ENCODE data around the gene OR9Q2. TPM values are rescaled to one million over a fixed set of nuclear protein-coding genes. Genes with fewer than 3 reads are reported as not detected.
A peak's percentile ranks its signal among the peaks of the same experiment; 100 is the strongest.

OR9Q2 gene, protein sequence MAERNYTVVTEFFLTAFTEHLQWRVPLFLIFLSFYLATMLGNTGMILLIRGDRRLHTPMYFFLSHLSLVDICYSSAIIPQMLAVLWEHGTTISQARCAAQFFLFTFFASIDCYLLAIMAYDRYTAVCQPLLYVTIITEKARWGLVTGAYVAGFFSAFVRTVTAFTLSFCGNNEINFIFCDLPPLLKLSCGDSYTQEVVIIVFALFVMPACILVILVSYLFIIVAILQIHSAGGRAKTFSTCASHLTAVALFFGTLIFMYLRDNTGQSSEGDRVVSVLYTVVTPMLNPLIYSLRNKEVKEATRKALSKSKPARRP
- not detected in 2 replicates for total RNA-seq (2014; rRNA removed; shearing (Covaris generic))

DNA sequence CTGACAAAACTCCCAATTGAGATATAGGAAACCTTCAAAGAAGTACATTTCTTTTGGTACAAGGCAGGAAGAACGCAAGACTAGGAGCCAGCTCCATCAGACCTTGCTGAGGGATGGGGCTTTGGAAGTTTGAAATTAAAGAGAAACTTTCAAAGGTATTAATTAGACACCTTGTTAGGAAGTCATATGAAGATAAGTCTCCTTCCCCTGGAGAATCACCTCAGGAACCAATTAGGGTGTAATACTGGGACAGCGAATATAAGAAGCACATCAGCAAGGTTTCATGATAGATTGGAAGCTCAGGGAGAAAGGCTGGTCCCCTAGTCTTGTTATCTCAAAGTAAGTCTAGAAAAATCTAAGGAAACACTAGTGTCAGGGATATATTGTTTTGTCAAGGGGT lies at the start of gene OR9Q2:
Gene OR9Q2, plus strand, starts transcription at position 301 of the 400 bp plus-strand sequence. CDS start 1,421 bp downstream, outside the sequence.
- Histone ChIP-seq H3K27ac (no peak within 1 kb of the TSS), H3K36me3 (no peaks in the 10 kb centered on the region), H3K9me3 (replicated peaks) (no peaks in the 10 kb centered on the region), H3K4me1 (no peaks in the 10 kb centered on the region), H3K4me3 (no peak within 1 kb of the TSS), H3K27me3 (no peaks in the 10 kb centered on the region)
- no peak for DNase-seq

DNA sequence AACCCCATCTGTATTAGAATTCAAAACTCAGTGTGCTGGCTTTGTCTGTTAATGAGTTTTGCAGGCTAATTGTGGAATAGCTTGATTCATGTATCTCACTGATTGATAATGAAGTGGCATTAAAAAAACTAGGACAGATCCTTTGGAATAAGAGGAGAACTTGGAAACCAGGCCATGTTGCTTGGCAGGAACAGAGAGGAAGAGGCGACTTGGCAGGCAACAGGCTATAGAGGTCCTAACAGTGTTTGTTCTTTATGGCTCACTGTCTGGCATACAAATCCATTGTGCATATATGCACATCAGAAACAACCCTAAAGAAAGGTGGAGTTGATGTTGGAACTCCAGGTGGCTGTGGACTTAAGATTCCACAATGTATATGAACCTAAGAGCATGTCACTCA lies 46.1 kb upstream of the OR9Q2 start:
- DNase-seq: no peak
- no peaks in the 10 kb centered on the region for H3K36me3 ChIP-seq
- H3K4me1 ChIP-seq: peaks cover 3% of the 10 kb centered on the region; the same call in 1 of the 2 replicates
- H3K27me3 ChIP-seq: no peaks in the 10 kb centered on the region
- H3K4me3 ChIP-seq: no peak overlapping the region
- H3K9me3 ChIP-seq (replicated peaks): no peaks in the 10 kb centered on the region
- H3K27ac ChIP-seq: no peak overlapping the region

DNA sequence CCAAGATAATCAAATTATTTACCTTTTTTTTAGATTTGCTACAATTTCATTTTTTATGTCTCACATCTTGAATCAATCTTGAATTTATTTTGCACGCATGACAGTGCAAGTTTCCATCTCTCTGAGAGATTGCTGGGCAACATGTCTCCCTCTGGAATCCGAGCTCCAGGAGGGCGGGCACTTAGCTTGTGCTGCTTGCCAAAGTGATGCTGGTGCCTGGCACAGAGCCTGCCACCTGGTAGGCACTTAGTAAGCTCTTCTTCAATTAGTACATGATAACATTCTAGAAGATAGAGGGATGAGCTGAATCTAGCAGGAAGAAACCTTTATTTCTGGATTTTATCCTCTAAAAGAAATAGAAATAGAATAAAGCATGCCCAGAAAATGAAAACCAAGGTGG lies 36.1 kb upstream of the OR9Q2 start:
- no peaks in the 10 kb centered on the region for H3K4me1 ChIP-seq
- H3K9me3 ChIP-seq (replicated peaks): no peaks in the 10 kb centered on the region
- no peaks in the 10 kb centered on the region for H3K36me3 ChIP-seq
- H3K4me3 ChIP-seq: no peak overlapping the region
- no peak overlapping the region for H3K27ac ChIP-seq
- H3K27me3 ChIP-seq: no peaks in the 10 kb centered on the region
- DNase-seq: no peak

DNA sequence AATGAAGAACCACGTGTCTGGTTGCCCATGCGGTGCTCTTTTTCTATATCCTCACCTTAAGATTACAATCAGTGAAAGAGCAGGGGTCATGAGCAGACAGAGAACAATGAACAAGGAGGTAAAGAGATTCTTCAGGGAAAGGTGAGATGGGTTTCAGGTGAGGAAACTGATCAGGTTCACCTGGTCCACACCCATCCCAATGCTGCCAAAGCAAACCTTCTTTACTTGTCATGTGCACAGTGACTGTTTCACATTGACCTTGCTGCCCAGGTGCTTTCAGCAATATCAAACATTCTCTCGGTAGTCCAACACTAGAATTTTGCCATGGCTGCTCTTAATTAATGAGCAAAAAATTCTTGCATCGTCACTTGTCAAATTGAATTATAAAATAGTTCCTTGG lies 24.5 kb upstream of the OR9Q2 start:
- Histone ChIP-seq H3K27ac (no peak overlapping the region), H3K36me3 (no peaks in the 10 kb centered on the region), H3K4me1 (no peaks in the 10 kb centered on the region), H3K4me3 (no peak overlapping the region), H3K9me3 (replicated peaks) (no peaks in the 10 kb centered on the region), H3K27me3 (no peaks in the 10 kb centered on the region)
- no peak for DNase-seq

DNA sequence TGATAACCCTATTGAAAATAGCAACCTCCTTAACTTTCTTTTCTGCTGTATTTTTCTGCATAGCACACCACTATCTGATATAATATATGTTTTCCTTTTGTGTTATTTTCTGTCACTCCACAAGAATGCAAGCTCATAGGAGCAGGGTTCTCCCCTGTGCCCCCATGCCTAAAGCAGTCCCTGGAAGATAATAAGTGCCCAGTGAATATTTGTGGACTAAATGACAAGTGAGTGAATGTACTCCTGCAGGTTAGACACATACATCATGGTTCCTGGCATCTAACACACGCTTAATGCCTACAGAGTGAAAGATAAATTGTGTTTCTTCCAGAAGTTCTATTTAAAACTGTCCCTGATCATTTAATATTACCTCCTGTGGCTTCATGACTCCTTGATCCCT lies 23.9 kb upstream of the OR9Q2 start:
- DNase-seq: no peak
- no peaks in the 10 kb centered on the region for H3K9me3 ChIP-seq (replicated peaks)
- no peaks in the 10 kb centered on the region for H3K4me1 ChIP-seq
- H3K27me3 ChIP-seq: no peaks in the 10 kb centered on the region
- no peak overlapping the region for H3K27ac ChIP-seq
- no peak overlapping the region for H3K4me3 ChIP-seq
- no peaks in the 10 kb centered on the region for H3K36me3 ChIP-seq

DNA sequence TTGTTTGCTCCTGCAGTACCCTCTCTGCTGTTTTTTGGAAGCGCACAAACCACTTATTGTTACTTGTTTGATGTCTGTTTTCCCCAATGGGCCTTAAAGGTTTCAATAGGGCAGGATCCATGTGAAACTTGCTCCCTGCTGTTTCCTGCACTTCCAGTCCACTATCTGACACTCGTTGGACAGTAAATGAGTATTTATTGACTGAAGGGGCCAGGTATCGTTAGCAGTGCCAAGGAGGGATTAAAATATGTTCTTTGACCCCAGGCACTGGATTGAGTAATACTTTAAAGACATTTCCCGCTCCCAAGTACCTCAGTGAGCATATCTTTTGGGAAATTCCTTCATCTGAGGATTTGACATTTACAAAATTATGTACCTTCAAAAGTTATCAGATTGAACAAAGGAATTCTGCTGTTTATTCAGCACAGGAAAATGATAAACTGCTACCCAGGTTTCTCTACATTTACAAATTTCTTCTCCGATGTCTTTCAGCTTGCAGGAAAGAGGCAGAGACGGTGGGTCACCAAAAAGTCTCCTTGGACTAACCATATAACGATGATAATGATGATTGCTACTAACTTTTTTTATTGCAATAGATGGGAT lies 23.3 kb upstream of the OR9Q2 start:
- no peaks in the 10 kb centered on the region for H3K9me3 ChIP-seq (replicated peaks)
- no peak for DNase-seq
- no peak overlapping the region for H3K4me3 ChIP-seq
- H3K27ac ChIP-seq: no peak overlapping the region
- H3K36me3 ChIP-seq: no peaks in the 10 kb centered on the region
- no peaks in the 10 kb centered on the region for H3K4me1 ChIP-seq
- no peaks in the 10 kb centered on the region for H3K27me3 ChIP-seq

DNA sequence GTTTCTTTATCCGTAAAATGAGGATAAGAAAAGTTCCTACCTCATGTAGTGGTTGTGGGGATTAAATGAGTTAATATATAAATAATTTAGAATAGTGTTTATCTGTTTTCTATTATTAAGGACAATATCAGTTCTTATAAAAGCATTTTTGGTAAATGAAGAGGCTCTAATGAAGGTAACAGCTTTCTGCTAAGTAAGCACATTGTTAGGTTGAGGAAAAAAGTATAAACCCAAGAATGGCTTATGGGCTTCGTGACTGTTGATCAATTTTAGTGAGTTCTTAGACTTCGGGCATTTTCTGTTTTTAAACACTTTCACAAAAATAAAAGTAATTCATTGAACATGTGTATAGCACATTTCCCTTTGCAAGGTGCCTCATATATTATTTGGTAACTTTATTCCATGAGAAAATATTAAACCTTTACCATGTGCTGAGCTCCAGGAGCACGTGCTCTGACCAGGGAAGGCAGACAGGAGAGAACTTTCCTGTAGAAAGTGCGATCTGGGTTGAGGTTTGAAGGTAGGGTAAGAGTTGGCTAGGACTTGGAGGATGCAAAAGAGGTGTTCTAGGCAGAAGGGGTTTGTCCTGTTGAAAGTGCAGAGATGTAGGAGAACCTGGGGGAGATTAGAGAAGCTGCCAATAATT lies 11.3 kb upstream of the OR9Q2 start:
- DNase-seq: no peak
- no peaks in the 10 kb centered on the region for H3K36me3 ChIP-seq
- no peaks in the 10 kb centered on the region for H3K9me3 ChIP-seq (replicated peaks)
- no peak overlapping the region for H3K27ac ChIP-seq
- no peak overlapping the region for H3K4me3 ChIP-seq
- no peaks in the 10 kb centered on the region for H3K4me1 ChIP-seq
- no peaks in the 10 kb centered on the region for H3K27me3 ChIP-seq

DNA sequence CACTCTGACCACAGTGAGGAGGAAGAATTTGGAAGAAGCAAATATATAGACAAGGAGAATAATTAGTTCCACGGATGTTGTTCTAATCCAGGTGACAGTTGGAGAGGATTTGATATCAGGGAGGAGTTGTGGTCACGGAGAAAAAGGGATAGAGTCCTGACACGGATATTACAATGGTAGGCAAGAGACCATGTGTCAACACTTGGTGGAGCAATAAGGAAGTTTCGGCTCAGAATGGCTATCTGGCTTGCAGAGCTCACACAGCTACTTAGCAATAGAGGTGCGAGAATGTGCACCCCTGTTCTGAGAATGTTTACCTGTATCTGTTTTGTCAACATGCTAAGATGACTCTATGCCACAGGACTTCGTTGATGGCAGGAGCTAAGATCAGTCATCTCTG lies 10.4 kb upstream of the OR9Q2 start:
- DNase-seq: peak in 1 of 2 experiments; percentile 22
- H3K36me3 ChIP-seq: no peaks in the 10 kb centered on the region
- no peaks in the 10 kb centered on the region for H3K27me3 ChIP-seq
- no peaks in the 10 kb centered on the region for H3K9me3 ChIP-seq (replicated peaks)
- no peak overlapping the region for H3K27ac ChIP-seq
- no peaks in the 10 kb centered on the region for H3K4me1 ChIP-seq
- no peak overlapping the region for H3K4me3 ChIP-seq

DNA sequence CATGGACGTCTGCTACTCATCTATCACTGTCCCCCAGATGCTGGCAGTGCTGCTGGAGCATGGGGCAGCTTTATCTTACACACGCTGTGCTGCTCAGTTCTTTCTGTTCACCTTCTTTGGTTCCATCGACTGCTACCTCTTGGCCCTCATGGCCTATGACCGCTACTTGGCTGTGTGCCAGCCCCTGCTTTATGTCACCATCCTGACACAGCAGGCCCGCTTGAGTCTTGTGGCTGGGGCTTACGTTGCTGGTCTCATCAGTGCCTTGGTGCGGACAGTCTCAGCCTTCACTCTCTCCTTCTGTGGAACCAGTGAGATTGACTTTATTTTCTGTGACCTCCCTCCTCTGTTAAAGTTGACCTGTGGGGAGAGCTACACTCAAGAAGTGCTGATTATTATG lies 9.2 kb upstream of the OR9Q2 start:
- Histone ChIP-seq H3K4me3 (no peak overlapping the region), H3K36me3 (no peaks in the 10 kb centered on the region), H3K4me1 (no peaks in the 10 kb centered on the region), H3K27me3 (no peaks in the 10 kb centered on the region), H3K9me3 (replicated peaks) (no peaks in the 10 kb centered on the region), H3K27ac (no peak overlapping the region)
- peak in 1 of 2 experiments; percentile 20 for DNase-seq

DNA sequence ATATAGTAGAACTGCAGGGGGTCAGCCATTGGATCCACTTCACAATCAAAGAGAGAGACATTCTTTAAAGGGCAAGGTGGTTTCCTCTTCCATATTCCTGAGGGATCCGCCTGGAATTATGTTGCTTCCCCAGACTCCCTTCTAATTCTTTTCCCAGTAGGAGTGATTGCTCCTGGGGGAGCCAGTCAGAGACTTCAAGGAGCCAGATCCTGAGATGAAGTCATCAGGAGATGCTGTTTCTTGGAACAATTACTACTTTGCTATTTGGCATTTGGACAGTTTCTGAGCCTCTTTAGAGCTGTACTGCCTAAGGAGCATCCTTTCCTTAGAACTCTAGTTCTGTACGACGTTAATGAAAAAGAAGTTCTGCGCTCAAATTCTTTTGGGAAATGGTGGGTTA lies 1.9 kb upstream of the OR9Q2 start:
- Histone ChIP-seq H3K36me3 (no peaks in the 10 kb centered on the region), H3K27me3 (no peaks in the 10 kb centered on the region), H3K9me3 (replicated peaks) (no peaks in the 10 kb centered on the region), H3K4me1 (no peaks in the 10 kb centered on the region), H3K27ac (no peak overlapping the region), H3K4me3 (no peak overlapping the region)
- DNase-seq: no peak

DNA sequence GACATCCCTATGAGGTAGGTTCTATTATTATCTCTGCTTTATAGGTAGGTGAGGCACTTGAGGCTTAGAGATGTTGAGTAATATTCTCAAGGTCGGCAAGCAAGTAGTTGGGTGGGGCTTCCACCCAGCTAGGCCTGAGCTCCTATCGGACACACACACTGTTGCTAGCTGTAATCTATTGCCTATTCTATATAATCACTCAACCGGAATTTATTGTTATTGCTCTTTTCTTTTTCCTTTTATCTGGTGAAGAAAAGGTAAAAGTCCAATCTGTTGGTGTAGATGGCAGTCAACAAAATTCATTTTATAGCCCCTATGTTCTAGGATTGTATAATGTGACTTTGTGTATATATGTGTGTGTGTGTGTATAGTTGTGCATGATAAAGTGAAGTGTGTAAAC lies 3.4 kb downstream of the OR9Q2 start:
- no peaks in the 10 kb centered on the region for H3K27me3 ChIP-seq
- no peaks in the 10 kb centered on the region for H3K4me1 ChIP-seq
- no peaks in the 10 kb centered on the region for H3K9me3 ChIP-seq (replicated peaks)
- H3K4me3 ChIP-seq: no peak overlapping the region
- no peak for DNase-seq
- H3K36me3 ChIP-seq: no peaks in the 10 kb centered on the region
- no peak overlapping the region for H3K27ac ChIP-seq

DNA sequence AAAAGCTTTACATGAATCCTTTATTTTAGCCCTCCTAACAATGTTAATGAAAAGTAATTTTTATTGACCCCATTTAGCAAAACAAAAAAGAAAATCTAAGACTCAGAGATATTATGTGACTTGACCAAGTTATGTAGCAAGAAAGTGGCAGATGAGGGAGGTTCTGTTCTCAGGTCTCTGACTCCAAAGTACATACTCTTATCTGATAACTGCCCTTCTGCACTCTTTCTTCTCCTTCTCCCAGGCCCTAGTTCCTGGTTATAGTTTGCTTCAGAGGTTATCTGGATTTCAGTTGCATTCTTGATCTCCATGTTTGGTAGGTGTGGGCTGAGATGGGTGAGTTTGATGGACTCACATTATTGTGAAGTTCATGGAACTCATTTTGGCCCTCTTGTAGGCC lies 4.5 kb downstream of the OR9Q2 start:
- no peak overlapping the region for H3K4me3 ChIP-seq
- H3K9me3 ChIP-seq (replicated peaks): no peaks in the 10 kb centered on the region
- DNase-seq: no peak
- no peaks in the 10 kb centered on the region for H3K4me1 ChIP-seq
- no peak overlapping the region for H3K27ac ChIP-seq
- no peaks in the 10 kb centered on the region for H3K27me3 ChIP-seq
- H3K36me3 ChIP-seq: no peaks in the 10 kb centered on the region

DNA sequence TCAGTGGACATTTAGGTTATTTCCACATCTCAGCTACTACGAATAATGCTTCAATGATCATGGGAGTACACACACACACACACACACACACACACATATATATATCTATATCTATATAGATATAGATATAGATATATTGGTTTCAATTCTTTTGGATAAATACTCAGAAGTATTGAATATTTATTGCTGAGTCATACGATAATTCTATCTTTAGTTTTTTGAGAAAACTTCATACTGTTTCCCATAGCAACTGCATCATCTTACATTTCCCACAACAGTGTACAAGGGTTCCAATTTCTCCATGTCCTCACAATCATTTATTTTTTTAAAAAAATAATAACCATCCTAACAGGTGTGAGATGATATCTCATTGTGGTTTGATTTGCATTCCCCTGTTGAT lies 7.1 kb downstream of the OR9Q2 start:
- no peak overlapping the region for H3K4me3 ChIP-seq
- H3K27me3 ChIP-seq: no peaks in the 10 kb centered on the region
- H3K27ac ChIP-seq: no peak overlapping the region
- no peaks in the 10 kb centered on the region for H3K36me3 ChIP-seq
- H3K4me1 ChIP-seq: no peaks in the 10 kb centered on the region
- H3K9me3 ChIP-seq (replicated peaks): no peaks in the 10 kb centered on the region
- DNase-seq: no peak

DNA sequence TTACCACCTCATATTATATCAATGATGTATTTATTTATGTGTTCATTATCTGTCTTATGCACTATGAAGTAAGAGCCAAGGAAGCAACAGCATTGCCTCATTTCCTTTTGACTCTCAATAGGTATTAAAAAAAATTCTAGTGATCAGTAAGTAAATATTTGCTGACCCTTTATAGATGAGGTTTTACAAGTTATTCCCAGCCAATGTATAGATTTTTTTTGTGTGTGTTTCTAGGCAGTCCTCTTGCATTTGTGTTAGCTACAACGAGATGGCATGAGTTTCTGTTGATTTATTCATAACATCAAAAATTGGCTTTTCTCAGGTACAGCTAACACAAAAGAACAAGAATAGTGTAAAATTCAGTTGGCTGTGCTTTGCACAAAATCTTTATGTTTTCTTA lies 10.4 kb downstream of the OR9Q2 start:
- DNase-seq: no peak
- H3K27me3 ChIP-seq: no peaks in the 10 kb centered on the region
- no peaks in the 10 kb centered on the region for H3K36me3 ChIP-seq
- H3K4me3 ChIP-seq: no peak overlapping the region
- no peak overlapping the region for H3K27ac ChIP-seq
- H3K9me3 ChIP-seq (replicated peaks): no peaks in the 10 kb centered on the region
- no peaks in the 10 kb centered on the region for H3K4me1 ChIP-seq

DNA sequence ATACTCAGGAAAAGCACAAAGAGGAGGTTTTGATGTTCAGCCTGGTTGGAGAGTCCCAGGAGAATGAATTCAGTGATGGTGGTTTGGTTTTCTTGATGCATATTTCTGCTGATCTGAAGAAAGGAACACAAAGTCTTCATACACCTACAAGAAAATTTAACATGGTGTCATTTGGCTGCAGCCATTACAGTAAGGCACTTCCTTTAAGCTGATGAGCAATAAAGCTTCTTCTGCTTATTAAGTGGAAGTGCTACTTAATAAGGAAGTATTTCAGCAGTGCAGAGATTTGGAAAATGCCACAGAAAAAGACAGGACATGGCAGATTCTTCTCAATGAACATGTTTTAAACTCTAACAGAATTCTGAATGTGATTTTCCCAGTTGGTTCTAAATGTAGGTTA lies 15.2 kb downstream of the OR9Q2 start, which contains the start of gene OR1S2:
Gene OR1S2, minus strand, starts transcription at position 101 of the 400 bp plus-strand sequence. Its CDS starts 0 bp downstream, at position 101.
- no peak within 1 kb of the TSS for H3K4me3 ChIP-seq
- no peak for DNase-seq
- H3K4me1 ChIP-seq: no peaks in the 10 kb centered on the region
- no peaks in the 10 kb centered on the region for H3K9me3 ChIP-seq (replicated peaks)
- H3K27ac ChIP-seq: no peak within 1 kb of the TSS
- no peaks in the 10 kb centered on the region for H3K27me3 ChIP-seq
- H3K36me3 ChIP-seq: no peaks in the 10 kb centered on the region
